GM12865 (cell line): ENCODE results near the gene DPP6.

Source experiments
- DNase-seq: peaks from one replicate; pipeline ENCODE4 v3.0.0; 2010; ENCODE audit warnings: low read depth
- H3K4me3 ChIP-seq: 2 replicates; pipeline ENCODE4 v1.5.1; 2011; ENCODE audit warnings: mild to moderate bottlenecking, low read depth, low read length, control low read depth
- CTCF ChIP-seq: IDR thresholded peaks from 2 replicates; pipeline ENCODE4 v1.5.1; 2011; ENCODE audit warnings: low read length, control low read depth, low read depth, inconsistent platforms; ENCODE audit not compliant: insufficient read depth; ENCODE audit errors: missing control alignments

DPP6 gene

GRCh38 chr7:154774303-154774969 is 722.2 kb downstream of the DPP6 start:
- no peak for TF ChIP-seq CTCF
- no peak overlapping the region for H3K4me3 ChIP-seq
- DNase-seq: no peak

- no peak for TF ChIP-seq CTCF
- no peak overlapping the region for H3K4me3 ChIP-seq
- no peak for DNase-seq
Observed at GRCh38 chr7:154775681-154776080, 723.5 kb downstream of the DPP6 start.

GRCh38 chr7:154776350-154776749 is 724.2 kb downstream of the DPP6 start:
- DNase-seq: no peak
- no peak for TF ChIP-seq CTCF
- no peak overlapping the region for H3K4me3 ChIP-seq

DNA sequence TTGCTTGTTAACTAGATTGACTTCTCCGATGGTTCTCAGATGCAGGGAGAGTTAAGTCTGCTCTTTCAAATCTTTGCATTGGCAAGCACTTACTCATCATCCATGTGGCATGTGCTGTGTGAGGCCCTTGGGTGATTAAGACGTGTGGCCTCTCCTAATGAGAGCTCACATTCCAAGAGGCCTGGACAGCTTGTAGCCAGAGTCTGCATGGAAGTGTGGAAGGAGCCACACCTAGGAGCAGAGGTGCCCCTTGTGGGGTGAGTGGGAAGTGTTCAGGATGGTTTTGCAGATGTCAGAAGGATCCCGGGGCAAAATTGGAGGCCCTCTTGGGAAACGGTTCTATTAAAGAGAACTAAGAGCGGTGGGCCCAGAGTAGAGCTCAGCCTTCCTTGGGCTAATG is 724.8 kb downstream of the DPP6 start:
- no peak for TF ChIP-seq CTCF
- no peak overlapping the region for H3K4me3 ChIP-seq
- no peak for DNase-seq

DNA sequence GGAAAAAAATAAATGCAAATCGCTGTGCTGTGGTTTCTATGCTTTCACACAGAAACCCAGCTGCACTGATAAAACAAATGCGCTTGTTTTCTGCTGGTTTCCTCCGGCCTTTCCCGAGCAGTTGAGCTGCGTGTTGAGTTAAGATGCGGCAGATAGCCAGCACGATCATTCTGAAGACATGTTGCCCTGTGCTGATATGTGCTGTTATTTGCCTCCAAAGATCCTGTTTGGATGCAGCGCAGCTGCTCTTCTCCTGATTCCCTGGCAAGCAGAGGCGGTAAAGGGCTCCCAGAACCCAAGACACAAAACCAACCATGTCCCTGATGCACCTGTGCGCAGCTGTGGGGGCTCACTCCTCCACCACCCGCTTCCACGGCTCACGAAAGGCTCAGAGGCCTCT is 725.3 kb downstream of the DPP6 start:
- no peak for TF ChIP-seq CTCF
- DNase-seq: no peak

GRCh38 chr7:154777908-154778307 is 725.7 kb downstream of the DPP6 start:
- no peak for TF ChIP-seq CTCF
- no peak for DNase-seq
- no peak overlapping the region for H3K4me3 ChIP-seq

More for the DNA sequence above, 725.3 kb downstream of the DPP6 start:
- no peak overlapping the region for H3K4me3 ChIP-seq
